ENCODE data around the gene CYB561A3.

Gene CYB561A3

GRCh38 chr11:61342207-61342803, 19.4 kb downstream of the CYB561A3 start:
- no peak for DNase-seq

DNA sequence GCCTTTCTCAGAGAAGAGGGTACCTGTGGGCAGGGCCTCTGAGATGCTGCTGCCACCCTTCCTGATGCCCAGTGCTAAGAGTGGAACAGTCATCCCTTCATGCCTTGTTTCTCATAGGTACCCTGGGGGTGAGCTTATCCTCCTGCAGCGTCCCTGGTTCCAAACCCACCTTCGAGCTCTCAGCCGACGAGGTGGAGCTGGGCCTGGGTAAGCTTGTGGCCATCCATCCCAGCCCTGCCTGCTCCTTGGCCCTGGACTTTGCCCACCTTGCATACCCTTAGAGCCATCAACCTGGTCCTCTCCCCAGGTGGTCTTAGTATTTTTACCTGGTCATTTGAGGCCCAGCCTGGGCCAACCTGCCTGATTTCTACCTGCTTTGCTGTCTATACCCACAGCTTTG, 20.0 kb downstream of the CYB561A3 start:
- DNase-seq = no peak

DNA sequence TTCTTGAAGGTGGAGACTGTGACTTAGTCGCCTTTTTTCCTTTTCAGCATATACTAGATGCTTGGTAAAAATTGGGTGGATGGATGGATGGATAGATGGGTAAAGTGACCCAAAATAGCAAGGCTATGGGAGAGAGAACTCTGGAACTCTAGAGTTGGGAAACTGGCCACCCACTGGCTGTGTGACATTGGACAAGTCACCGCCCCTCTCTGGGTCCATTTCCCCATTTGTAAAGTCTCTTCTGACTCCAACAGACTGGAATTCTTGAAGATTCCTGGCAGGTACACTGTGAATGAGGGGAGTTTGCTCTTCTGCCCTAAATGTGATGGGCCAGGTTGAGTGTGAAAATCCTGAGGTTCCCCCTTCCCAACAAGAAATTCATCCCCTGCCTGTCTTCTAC, 20.7 kb downstream of the CYB561A3 start:
- DNase-seq = no peak

DNA sequence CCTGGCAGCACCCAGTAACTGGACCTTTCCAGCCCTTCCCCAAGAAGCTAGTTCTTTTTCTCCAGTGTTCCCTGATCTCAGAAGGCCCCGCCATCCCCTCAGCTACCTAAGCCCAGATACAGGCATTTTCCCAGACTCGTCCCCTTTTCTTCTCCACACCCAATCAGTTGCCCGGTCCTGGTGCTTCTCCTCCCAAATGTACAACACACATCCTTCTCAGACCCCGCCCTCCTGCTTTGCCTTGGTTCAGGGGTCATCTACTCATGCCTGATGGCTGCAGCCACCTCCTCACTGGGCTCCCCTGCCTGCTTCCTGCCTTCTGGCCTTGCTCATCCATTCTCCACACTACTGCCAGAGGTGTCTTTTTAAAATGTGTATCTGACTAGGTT, 22.2 kb downstream of the CYB561A3 start:
- no peak for DNase-seq

GRCh38 chr11:61338783-61339489, 22.7 kb downstream of the CYB561A3 start:
- no peak for DNase-seq

- no peak for DNase-seq
Observed at GRCh38 chr11:61337706-61338470, 23.8 kb downstream of the CYB561A3 start.

GRCh38 chr11:61336171-61336935, 25.3 kb downstream of the CYB561A3 start:
- peak; percentile 81 to 87 for DNase-seq

DNA sequence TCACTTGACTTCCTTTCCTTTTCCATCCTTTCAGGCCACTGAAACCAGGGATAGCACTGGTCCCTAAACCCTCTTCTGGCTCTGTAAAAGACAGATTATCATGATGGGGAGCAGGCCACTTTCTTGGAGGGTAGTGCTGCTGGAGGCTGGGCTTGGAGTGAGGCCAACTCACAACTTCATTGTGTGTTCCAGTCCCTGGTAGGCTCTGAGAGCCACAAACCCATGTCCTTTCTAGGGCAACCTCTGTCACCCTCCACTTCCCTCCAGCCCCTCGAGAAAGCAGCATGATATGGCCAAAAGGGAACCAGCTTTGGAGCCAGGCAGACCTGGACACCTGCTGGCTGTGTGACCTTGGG, 26.3 kb downstream of the CYB561A3 start:
- no peak for DNase-seq

- DNase-seq = no peak
Observed at GRCh38 chr11:61334434-61335354, 27.0 kb downstream of the CYB561A3 start.

DNA sequence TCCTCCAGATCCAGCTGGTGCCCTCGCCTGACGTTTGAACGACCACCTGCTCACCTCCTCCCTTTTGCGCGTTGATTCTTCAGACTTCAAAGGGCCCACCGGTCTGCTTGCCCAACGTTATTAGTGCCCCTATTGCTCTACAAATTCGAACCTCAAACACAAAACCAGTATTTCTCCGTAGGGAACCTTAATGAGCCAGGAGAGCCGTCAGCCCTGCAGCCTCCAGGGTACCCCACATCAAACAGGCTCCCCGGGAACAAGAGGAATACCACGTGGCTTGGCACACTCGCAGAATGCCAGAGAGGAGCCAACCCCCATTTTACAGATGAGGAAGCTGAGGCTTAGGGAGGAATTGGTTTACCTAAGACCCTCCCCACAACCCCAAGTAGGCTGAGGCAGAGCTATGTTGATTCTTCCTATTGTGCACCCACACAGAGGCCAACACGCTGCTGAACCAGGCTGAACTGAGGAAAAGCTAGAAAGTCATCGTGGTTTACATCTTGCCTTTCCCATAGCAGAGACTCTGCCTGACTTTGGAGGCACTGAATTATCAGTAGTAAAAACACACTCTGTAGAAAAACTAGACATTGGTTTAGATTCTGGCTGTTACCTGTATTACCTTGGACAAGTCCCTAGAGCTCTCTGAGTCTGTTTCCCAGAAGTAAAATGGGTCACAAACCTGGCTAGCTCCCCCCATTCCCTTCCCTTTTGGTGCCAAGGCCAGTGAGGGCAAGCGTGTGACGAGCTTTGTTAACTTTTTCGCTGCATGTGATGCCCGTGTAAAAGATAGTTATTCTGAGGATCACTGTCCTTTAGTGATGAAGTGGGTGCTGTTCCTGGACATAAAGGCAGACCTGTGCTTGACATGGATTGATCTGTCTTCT, 27.9 kb downstream of the CYB561A3 start:
- no peak for DNase-seq

DNA sequence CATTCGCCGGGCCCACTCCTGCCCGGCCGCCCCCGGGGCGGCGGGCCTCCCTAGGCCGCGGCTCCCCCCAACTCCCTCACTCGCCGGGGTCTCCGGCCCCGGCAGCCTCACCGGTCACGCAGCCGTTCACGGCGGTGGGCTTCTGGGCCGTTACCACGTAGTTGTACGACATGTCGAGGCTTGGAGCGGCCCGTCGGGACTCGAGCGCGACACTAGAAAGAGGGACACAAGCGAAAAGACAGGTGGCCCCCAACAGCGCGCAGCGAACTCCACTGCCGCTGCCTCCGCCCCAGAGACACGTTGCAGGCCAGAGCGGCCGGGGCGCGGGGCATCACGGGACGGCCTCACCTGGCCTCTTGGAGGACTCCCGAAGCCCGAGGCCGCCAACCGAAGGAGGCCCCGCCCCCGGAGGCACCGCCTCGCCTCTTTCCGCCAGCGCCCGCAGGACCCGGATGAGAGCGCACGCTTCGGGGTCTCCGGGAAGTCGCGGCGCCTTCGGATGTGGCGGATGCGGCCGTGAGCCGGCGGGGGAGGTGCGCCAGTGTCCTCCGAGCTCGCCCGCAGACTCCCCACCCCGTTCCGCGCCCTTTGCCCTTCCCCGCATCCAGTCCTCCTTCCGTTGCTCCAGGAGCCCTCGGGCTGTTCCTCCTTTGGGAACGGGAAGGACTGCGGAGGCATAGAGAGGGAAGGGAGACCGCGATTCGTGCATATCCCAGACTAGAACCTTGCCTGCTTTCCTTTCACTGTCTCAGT, 28.7 kb downstream of the CYB561A3 start, which contains the start of the genes DDB1 and TKFC:
DDB1 (minus strand) TSS at position 309 of the 753 bp plus-strand sequence; CDS start at position 172, 137 bp downstream.
TKFC (plus strand) TSS at position 432 of the 753 bp plus-strand sequence. CDS start 1,501 bp downstream, outside the sequence.
- DNase-seq = peak; percentile 95 to 97

- no peak for DNase-seq
Observed at GRCh38 chr11:61332281-61332796, 29.3 kb downstream of the CYB561A3 start.

DNA sequence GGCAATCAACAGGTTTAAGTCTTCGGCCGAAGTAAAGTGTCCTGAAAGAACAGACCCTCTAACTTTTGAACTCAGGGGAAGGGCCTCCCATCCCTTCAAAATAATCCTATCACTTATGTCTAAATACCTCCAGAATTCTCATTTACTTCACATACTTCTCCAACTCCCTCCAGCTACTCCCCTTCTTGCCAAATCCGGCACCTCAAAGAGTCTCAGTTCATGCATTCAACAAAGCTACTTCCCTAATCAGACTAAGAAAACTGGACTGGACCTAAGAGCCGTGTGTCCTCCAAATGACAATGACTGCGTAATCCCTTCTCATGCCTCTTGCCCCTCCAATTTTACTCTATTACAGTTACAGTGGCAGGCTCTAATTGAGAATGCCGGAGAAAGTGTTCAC, 30.0 kb downstream of the CYB561A3 start:
- no peak for DNase-seq

GRCh38 chr11:61329871-61330270, 31.8 kb downstream of the CYB561A3 start:
- no peak for DNase-seq

GRCh38 chr11:61328351-61328750, 33.3 kb downstream of the CYB561A3 start:
- no peak for DNase-seq

- no peak for DNase-seq
Observed at GRCh38 chr11:61327669-61328071, 34.0 kb downstream of the CYB561A3 start.

- no peak for DNase-seq
Observed at GRCh38 chr11:61325649-61326414, 35.9 kb downstream of the CYB561A3 start.

DNA sequence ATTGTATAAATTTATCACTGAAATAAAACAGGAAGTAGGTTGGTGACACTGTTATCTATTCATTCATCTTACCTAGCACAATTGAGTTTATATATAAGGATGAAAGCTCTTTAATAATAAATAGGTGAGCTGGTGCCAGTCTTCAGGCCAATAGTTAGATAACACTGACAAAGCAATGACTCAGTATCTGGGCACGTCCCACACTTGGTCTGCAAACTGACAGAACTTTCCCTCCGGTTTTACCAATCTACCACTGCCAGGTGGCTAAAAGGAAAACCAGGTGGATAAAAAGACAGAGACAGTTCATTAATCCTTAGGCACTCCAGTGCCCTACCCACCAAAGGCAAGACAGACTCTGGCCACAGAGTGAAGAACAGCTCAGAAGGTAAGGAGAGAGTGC, 46.4 kb downstream of the CYB561A3 start:
- DNase-seq = no peak

- DNase-seq = no peak
Observed at GRCh38 chr11:61310749-61311148, 50.9 kb downstream of the CYB561A3 start.
